ENCODE data around the gene STRN4. TPM values are rescaled to one million over a fixed set of nuclear protein-coding genes. Genes with fewer than 3 reads are reported as not detected.

STRN4 gene
- total RNA-seq, 1 experiment from 2014 or later, result 89.5 TPM

DNA sequence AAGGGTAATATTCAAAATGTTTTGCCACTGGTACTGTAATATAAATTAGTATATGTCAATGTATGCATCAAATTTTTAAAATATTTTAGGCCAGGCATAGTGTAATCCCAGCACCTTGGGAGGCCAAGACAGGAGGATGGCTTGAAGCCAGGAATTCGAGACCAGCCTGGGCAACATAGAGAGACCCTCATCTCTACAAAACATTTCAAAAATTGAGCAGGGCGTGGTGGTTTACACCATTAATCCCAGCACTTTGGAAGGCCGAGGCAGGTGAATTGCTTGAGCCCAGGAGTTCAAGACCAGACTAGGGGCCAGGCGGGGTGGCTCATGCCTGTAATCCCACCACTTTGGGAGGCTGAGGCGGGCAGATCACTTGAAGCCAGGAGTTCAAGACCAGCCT is 14.1 kb upstream of the STRN4 start:
- no peak overlapping the region for H3K4me3 ChIP-seq (ENCODE audit: low read depth in 2 of 2, low read length in 2 of 2)
- ChIA-PET CTCF (no interaction called here), POLR2A (interaction anchor here (0.6 kb wide), 1 partner anchor 1724 kb away, joined by 3 read pairs; no protein-coding TSS in a partner anchor)
- no TSS peak for BruUV-seq (replicated peaks)
- no peak for DNase-seq (ENCODE audit: low read depth, low spot score)
- no peak for ATAC-seq
- H3K27me3 ChIP-seq (ENCODE audit: control insufficient read depth, insufficient read depth, low read length), result no peaks in the 10 kb centered on the region
- in situ Hi-C loops (cut with HindIII; ENCODE audit: low pct_unique_long_range_greater_than_20kb, low sequenced_read_pairs) (no loop called here), intact Hi-C loops (cut with micrococcal nuclease; ENCODE audit: unreplicated experiment) (no loop called here)
- no peaks in the 10 kb centered on the region for H3K9me3 ChIP-seq (ENCODE audit: control insufficient read depth, insufficient read depth, low read depth, low read length)
- TF ChIP-seq TCF7L2 (IDR thresholded peaks at IDR 0.05; ENCODE audit: low read depth, low read length) (no peak), SIN3A (IDR thresholded peaks at IDR 0.05; ENCODE audit: borderline replicate concordance, insufficient read depth, low read depth, low read length) (no peak)
- TF ChIP-seq, protein P1, sequence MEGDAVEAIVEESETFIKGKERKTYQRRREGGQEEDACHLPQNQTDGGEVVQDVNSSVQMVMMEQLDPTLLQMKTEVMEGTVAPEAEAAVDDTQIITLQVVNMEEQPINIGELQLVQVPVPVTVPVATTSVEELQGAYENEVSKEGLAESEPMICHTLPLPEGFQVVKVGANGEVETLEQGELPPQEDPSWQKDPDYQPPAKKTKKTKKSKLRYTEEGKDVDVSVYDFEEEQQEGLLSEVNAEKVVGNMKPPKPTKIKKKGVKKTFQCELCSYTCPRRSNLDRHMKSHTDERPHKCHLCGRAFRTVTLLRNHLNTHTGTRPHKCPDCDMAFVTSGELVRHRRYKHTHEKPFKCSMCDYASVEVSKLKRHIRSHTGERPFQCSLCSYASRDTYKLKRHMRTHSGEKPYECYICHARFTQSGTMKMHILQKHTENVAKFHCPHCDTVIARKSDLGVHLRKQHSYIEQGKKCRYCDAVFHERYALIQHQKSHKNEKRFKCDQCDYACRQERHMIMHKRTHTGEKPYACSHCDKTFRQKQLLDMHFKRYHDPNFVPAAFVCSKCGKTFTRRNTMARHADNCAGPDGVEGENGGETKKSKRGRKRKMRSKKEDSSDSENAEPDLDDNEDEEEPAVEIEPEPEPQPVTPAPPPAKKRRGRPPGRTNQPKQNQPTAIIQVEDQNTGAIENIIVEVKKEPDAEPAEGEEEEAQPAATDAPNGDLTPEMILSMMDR (IDR thresholded peaks at IDR 0.05), result no peak
- TF ChIP-seq, protein P2, sequence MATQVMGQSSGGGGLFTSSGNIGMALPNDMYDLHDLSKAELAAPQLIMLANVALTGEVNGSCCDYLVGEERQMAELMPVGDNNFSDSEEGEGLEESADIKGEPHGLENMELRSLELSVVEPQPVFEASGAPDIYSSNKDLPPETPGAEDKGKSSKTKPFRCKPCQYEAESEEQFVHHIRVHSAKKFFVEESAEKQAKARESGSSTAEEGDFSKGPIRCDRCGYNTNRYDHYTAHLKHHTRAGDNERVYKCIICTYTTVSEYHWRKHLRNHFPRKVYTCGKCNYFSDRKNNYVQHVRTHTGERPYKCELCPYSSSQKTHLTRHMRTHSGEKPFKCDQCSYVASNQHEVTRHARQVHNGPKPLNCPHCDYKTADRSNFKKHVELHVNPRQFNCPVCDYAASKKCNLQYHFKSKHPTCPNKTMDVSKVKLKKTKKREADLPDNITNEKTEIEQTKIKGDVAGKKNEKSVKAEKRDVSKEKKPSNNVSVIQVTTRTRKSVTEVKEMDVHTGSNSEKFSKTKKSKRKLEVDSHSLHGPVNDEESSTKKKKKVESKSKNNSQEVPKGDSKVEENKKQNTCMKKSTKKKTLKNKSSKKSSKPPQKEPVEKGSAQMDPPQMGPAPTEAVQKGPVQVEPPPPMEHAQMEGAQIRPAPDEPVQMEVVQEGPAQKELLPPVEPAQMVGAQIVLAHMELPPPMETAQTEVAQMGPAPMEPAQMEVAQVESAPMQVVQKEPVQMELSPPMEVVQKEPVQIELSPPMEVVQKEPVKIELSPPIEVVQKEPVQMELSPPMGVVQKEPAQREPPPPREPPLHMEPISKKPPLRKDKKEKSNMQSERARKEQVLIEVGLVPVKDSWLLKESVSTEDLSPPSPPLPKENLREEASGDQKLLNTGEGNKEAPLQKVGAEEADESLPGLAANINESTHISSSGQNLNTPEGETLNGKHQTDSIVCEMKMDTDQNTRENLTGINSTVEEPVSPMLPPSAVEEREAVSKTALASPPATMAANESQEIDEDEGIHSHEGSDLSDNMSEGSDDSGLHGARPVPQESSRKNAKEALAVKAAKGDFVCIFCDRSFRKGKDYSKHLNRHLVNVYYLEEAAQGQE (IDR thresholded peaks at IDR 0.05; ENCODE audit: insufficient read depth in 1 of 2, low read depth in 2 of 2, low read length in 1 of 2), result no peak
- no peaks in the 10 kb centered on the region for H3K36me3 ChIP-seq (ENCODE audit: control insufficient read depth, insufficient read depth, low read length)
- H3K4me1 ChIP-seq (ENCODE audit: control insufficient read depth, insufficient read depth, low read length), result no peaks in the 10 kb centered on the region
- H3K27ac ChIP-seq (ENCODE audit: low read length), result no peak overlapping the region

DNA sequence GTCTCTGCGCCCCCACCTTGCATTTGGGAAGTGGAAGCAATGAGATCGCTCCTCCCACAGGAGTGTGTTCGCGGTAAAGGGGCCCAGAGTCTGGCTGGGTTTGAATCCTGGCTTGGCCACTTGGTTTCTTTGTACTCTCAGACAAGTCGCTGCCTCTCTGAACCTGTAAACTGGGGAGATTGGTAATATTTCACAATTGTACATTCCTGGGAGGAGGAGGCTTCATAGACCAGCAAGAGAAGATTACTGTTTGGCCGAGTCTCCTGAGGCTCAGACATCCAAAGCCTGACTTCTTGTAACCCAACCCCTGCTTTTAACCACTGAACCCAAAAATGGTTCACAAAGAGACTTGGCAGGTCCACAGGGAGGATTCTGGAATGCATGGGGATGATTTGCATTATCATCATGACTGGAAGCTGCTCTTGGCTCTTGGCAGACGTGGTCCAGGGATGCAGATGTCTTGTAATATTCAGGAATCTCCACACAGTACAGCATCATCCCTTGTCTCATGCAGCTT is 13.6 kb upstream of the STRN4 start:
- no TSS peak for BruUV-seq (replicated peaks)
- Histone ChIP-seq H3K4me1 (ENCODE audit: control insufficient read depth, insufficient read depth, low read length) (no peaks in the 10 kb centered on the region), H3K4me3 (ENCODE audit: low read depth in 2 of 2, low read length in 2 of 2) (no peak overlapping the region), H3K36me3 (ENCODE audit: control insufficient read depth, insufficient read depth, low read length) (no peaks in the 10 kb centered on the region), H3K27me3 (ENCODE audit: control insufficient read depth, insufficient read depth, low read length) (no peaks in the 10 kb centered on the region), H3K9me3 (ENCODE audit: control insufficient read depth, insufficient read depth, low read depth, low read length) (no peaks in the 10 kb centered on the region), H3K27ac (ENCODE audit: low read length) (no peak overlapping the region)
- CTCF ChIA-PET, result no interaction called here
- POLR2A ChIA-PET, result interaction anchor here (0.6 kb wide), 1 partner anchor 492 kb away, joined by 3 read pairs; no protein-coding TSS in a partner anchor
- TF ChIP-seq POLR2AphosphoS5 (IDR thresholded peaks at IDR 0.05; ENCODE audit: low read depth, low read length), result no peak
- TF ChIP-seq, protein P1 (IDR thresholded peaks at IDR 0.05), result no peak
- TF ChIP-seq, protein P2 (IDR thresholded peaks at IDR 0.05; ENCODE audit: insufficient read depth in 1 of 2, low read depth in 2 of 2, low read length in 1 of 2), result no peak
- no peak for TF ChIP-seq TCF7L2 (IDR thresholded peaks at IDR 0.05; ENCODE audit: low read depth, low read length)
- TF ChIP-seq SIN3A (IDR thresholded peaks at IDR 0.05; ENCODE audit: borderline replicate concordance, insufficient read depth, low read depth, low read length), result no peak
- no peak for DNase-seq (ENCODE audit: low read depth, low spot score)
- in situ Hi-C loops (cut with HindIII; ENCODE audit: low pct_unique_long_range_greater_than_20kb, low sequenced_read_pairs) (no loop called here), intact Hi-C loops (cut with micrococcal nuclease; ENCODE audit: unreplicated experiment) (loop anchor here (5.0 kb wide), 1 partner anchor 72 kb away; no protein-coding TSS in a partner anchor)
- no peak for ATAC-seq

Measured in Panc1 (cell line).